Stimulated activated CD8-positive, alpha-beta memory T cell treated with anti-CD3 and anti-CD28 coated beads, Interleukin-15, amount 100 ng/mL, for 1 hour (primary cell): ENCODE data around the gene CAPN1.

Source experiments
- DNase-seq: peaks from one replicate; pipeline ENCODE4 v3.0.0-alpha.2; 2020; ENCODE audit warnings: low read depth

CAPN1 gene

DNA sequence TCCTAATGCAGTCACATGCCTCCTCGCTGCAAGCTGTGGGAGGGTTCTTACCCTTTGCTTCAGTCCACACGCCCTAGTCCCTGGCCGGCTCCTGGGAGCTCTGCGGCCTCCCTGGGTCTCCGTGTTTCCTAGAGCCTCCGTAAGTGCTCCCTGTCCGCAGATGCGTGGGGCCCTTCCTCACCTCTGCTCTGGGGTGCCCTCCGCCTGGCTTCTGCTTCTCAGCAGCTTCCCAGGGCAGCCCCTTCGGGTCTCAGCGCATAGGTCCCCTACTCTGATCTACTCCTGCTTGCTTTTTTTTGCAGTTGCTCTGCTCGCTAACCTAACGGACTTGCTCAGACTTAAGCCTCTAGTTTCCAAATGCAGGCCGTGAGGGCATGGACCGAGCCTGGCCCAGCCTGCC is 22.4 kb downstream of the CAPN1 start:
- DNase-seq = no peak

DNA sequence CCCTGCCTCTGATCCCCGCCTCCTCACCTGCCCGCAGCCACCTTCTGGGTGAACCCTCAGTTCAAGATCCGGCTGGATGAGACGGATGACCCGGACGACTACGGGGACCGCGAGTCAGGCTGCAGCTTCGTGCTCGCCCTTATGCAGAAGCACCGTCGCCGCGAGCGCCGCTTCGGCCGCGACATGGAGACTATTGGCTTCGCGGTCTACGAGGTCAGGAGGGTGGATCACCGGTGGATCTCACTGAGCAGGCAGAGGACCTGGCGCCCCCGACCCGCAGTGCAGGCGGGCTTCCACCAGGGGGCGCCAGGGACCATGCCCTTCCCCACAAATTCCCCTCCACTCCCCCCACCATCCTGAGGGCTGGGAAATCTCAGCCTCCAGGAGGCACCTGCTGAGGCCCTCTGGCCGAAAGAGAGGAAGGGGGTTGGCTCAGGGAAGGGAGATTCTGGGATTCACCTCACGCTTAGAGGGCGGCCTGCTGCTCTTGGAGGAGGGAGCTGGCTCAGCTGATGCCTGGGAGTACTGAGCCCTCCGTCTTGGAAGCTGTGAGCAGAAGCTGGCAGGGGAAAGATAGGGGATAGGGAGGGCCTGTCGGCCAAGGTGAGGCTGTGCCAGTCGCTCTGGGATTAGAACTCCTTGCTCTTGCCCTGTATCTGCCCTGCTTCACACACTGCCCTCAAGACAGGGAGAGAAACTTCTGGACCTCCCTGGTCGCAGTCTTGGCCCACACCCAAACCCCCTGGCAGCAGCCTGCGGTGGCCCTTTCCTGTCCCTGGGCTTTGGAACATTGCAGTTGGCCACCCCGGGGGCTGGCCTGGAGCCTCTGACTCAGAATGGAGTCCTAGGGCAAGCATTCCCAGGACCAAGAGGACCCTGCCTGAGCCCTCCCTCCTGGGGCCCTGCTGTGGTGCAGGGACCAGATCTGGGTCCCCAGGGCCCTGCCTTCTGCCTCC is 23.2 kb downstream of the CAPN1 start:
- DNase-seq = no peak

DNA sequence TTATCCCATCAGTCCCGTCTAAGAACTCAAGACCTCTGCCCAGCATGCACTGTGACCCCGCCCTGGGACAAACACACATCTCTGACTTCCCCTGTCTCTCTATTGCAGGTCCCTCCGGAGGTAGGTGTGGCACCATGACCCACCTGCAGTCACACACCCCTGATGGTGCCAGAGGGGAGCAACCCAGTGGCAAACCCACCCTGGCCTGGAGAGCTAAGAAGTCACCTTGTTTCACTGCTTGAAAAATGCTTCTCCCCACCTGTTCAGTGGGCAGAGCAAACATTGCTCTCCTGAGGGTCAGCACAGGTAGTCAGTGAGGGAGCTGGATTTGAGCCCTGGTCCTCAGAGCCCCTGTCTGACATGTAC is 23.9 kb downstream of the CAPN1 start:
- no peak for DNase-seq

DNA sequence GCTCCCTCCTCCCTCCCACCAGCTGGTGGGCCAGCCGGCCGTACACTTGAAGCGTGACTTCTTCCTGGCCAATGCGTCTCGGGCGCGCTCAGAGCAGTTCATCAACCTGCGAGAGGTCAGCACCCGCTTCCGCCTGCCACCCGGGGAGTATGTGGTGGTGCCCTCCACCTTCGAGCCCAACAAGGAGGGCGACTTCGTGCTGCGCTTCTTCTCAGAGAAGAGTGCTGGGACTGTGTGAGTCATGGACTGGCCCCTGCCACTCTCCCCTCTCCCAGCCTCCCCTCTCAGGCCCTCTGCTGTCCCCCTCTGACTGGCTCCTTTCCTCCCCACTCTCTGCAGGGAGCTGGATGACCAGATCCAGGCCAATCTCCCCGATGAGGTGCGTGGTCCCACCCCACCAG is 24.7 kb downstream of the CAPN1 start:
- no peak for DNase-seq

DNA sequence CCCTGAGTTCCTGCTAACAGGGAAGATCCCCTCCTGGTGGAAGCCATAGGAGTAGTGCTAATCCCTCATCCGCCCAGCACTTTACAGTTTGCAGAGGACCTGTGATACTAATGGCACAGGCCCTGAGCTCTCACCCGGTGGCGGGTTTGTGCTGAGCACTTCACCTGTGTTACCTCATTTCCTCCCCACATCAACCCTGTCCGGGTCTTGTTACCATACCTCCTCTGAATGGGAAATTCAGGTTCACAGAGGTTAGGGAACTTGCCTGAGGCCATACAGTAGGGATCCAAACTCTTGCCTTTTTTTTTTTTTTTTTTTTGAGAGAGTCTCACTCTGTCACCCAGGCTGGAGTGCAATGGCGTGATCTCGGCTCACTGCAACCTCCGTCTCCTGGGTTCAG is 25.2 kb downstream of the CAPN1 start:
- no peak for DNase-seq

DNA sequence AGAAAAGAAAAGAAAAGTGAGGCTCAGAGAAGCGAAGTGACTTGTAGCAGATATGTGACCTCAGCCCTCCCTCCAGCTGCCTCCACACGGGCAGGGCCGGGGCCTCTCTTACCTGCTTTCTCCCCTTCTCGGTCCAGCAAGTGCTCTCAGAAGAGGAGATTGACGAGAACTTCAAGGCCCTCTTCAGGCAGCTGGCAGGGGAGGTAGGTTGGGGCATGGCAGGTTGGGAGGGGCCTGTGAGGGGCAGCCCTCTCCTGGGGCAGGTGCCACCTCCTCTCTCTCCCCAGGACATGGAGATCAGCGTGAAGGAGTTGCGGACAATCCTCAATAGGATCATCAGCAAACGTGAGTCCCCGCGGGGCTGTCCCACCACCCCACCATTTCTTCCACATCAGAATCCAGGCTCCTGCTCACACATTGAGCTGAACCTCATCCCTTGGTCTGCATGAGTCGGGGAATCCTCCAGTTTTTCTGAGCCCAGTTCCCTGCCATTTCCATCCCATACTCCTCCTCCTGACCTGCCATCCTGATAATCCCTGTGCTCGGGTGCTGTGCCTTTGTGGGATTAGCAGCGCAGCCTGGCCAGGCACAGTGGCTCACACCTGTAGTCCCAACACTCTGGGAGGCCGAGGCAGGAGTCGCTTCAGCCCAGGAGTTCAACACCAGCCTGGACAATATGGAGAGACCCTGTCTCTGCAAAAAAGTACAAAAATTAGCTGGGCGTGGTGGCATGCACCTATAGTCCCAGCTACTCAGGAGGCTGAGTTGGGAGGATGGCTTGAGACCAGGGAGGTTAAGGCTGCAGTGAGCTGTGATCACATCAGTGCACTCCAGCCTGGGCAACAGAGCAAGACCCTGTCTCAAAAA is 26.4 kb downstream of the CAPN1 start:
- DNase-seq = no peak

DNA sequence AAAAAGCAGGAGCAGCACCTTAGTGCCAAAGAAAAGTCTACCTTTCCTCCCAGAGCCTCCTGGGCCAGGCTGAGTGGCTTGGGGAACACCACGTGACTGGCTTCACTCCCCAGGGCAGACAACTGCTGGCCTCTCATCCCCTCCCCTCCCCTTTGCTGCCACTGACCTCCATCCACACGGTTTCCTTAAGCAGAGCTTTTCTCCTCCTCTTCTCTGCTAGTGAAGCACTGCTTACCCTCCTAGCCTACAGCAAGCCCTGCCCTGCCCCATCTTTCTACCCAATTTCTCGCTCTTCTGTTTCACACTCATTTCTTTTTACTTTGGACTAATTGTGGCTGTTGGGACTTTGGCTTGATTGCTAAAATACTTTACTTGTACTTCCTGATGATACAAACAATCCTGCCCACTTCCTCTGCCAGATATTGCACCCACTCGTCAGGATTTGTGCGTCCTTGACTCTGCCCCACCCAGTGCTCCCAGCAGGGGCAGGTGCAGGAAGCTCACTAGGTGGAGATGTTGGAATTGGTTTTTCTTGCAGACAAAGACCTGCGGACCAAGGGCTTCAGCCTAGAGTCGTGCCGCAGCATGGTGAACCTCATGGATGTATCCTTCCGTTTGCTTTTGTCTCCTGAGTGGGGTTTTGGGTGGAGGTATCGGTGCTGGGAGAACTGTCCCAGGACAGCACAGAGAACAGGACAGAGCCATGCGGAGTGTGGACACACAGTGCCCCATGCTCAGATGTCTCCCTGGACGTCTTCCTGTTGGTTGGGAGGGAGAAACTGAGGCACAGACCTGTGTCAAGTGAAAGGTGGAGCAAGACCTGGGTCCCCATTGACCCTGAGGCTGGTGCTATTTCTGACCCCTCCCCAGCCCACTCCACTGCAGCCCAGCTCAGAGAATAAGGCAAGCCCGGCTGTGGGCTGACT is 27.3 kb downstream of the CAPN1 start:
- DNase-seq = no peak

DNA sequence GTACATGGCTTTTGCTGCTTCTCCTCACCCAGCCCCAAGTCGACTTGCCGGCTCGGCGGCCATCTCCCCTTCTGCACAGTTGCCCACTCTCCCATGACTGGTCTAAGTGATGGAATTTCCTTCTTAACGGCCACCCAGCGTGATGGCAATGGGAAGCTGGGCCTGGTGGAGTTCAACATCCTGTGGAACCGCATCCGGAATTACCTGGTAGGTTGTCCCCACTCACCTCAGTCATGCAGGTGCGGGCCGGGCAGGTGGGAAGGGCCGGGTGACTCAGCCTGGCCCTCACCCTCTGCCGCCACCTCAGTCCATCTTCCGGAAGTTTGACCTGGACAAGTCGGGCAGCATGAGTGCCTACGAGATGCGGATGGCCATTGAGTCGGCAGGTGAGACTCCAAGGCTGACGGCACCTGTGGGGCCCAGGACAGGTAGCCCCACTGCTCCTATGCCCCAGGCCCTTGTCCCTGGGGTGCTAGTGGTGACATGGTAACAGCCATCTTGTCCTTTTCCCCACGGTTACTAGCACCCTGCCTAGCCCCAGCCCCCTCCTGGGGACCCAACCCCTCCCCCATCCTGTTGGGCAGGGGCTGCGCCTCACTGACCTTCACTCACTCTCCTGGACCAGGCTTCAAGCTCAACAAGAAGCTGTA is 28.1 kb downstream of the CAPN1 start:
- DNase-seq = no peak

DNA sequence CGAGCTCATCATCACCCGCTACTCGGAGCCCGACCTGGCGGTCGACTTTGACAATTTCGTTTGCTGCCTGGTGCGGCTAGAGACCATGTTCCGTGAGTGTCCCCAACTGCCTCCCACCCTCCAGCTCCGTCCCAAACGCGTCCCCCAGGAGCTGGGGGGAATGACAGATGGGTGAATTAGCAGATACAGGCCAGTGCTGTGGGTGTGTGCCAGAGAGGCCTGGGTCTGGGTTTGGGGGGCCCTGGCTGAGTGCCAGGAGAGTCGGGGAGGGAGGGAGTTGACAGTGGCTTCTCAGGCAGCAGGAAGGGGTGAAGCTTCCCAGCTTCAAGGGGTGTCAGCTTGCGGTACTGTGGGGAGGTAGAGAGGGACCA is 28.6 kb downstream of the CAPN1 start:
- DNase-seq = no peak

DNA sequence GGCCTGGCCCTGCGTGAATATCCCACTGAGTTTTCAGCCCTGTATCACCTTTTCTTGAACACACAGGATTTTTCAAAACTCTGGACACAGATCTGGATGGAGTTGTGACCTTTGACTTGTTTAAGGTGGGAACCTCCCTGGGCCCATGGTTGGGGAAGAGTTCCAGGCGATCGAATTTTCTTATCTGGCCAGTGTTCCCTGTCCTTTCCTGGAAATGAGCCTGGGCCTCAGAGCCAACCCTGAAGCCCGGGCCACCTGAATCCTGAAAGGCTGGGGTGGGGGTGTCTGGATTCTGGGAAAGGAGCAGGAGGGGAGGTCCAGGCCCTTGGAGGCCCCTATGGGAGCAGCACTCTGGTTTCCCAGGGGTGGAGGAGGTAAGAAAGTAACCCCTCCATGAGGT is 29.0 kb downstream of the CAPN1 start:
- DNase-seq = no peak

DNA sequence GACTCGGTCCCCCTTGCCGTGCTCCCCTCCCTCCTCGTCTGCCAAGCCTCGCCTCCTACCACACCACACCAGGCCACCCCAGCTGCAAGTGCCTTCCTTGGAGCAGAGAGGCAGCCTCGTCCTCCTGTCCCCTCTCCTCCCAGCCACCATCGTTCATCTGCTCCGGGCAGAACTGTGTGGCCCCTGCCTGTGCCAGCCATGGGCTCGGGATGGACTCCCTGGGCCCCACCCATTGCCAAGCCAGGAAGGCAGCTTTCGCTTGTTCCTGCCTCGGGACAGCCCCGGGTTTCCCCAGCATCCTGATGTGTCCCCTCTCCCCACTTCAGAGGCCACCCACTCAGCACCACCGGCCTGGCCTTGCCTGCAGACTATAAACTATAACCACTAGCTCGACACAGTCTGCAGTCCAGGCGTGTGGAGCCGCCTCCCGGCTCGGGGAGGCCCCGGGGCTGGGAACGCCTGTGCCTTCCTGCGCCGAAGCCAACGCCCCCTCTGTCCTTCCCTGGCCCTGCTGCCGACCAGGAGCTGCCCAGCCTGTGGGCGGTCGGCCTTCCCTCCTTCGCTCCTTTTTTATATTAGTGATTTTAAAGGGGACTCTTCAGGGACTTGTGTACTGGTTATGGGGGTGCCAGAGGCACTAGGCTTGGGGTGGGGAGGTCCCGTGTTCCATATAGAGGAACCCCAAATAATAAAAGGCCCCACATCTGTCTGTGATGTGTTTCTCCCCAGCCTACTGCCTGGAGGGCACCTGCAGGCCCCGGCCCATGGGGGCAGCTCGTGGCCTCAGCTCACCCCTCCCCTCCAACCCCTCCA is 29.8 kb downstream of the CAPN1 start:
- DNase-seq = no peak

DNA sequence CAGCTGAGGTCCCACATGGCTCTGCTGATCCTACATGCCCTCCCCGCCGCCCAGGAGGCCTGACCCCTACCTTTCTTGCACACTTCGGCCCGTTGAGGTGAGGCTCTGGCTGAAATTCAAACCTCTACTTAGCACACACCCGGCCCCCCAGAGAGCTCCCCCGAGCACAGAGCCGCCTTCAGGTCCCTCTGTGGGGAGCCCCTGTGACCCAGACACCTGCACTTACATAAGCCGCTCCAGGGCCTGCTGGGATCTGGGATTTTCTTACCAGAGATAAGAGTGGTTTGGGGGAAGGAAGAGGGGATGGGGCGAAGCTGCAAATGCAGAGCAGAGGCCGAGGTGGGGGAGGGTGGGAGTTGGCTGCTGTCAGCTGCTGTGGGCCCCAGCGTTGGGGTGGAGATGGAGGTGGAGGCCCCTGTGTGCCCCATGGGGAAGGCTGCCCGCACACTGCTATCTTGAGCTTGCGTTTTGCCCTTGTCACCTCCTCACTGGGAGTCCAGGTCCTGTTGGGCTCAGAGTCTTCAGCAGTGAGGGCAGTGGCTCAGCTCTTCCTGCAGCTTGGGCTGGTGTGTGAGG is 30.6 kb downstream of the CAPN1 start:
- DNase-seq = no peak

DNA sequence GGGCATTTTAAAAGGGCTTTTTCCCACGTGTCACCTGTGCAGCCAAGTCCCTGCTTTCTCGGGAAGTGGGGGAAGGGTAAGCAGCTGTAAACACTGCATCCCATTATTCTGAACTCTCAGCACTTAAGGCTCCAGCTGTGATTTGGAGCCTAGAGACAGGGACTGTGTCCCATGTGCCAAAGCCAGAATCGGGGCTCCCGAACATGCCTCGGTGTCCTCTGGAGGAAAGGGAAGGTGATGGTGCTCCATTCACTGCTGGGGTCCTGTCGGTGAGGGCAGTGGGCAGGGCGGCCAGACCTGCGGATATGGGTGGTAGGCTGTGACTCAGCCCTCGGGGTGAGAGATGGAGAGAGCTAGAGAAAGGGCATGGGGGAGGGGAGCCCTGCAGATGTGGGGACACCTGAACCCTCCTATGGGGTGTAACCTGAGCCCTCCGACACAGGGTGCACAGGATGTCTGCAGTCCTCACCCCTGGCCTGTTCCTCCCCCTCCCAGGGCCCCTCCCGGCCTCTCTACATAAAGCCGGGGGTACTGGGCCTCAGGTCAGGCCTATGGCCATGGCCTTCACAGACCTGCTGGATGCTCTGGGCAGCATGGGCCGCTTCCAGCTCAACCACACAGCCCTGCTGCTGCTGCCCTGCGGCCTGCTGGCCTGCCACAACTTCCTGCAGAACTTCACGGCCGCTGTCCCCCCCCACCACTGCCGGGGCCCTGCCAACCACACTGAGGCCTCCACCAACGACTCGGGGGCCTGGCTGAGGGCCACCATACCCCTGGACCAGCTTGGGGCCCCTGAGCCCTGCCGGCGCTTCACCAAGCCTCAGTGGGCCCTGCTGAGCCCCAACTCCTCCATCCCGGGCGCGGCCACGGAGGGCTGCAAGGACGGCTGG is 31.8 kb downstream of the CAPN1 start:
- DNase-seq = no peak

DNA sequence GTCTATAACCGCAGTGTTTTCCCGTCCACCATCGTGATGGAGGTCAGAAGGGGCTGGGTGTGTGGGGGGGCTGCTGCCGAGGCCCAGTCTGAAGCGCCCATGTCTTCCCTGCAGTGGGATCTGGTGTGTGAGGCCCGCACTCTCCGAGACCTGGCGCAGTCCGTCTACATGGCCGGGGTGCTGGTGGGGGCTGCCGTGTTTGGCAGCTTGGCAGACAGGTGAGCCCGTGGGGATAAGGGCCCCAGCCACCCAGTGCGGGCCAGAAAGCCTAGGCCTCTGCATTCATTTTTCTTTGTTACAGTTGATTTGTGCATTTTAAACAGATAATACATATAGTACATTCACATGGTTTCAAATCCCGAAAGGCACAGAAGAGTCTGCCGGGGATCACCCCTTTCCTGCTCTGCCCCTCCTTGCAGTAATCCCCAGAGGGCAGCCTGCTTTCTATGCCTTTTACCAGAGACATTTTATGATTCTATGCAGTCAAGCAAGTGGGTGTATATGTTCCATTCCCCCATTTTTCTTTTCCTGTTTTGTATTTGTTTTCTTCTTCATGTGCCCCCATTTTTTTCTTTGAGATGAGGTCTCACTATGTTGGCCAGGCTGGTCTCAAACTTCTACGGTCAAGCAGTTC is 32.6 kb downstream of the CAPN1 start:
- DNase-seq = no peak

DNA sequence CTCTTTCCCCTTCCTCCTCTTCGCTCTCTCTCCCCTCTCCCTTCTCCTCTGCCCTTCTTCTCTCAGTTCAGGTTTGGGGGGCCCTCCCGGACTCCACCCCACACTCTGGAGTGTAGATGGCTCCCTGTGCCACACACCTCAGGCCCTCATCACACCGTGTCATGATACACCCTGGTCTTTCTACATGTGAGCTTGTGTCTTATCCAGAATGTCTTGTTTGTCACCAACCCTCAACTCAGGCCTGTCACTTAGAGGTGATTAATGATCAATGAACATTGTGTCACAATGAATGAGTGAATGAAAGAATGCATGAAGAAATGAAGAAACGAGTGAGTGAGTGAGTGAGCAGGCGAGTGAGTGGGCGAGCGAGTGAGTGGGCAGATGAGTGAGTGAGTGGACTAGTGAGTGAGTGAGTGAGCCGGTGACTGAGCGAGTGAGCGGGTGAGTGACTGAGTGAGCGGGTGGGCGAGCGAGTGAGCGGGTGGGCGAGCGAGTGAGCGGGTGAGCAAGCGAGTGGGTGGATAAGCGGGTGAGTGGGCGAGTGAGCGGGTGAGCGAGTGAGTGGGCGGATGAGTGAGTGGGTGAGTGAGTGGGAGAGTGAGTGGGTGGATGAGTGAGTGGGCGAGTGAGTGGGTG is 33.8 kb downstream of the CAPN1 start:
- no peak for DNase-seq

DNA sequence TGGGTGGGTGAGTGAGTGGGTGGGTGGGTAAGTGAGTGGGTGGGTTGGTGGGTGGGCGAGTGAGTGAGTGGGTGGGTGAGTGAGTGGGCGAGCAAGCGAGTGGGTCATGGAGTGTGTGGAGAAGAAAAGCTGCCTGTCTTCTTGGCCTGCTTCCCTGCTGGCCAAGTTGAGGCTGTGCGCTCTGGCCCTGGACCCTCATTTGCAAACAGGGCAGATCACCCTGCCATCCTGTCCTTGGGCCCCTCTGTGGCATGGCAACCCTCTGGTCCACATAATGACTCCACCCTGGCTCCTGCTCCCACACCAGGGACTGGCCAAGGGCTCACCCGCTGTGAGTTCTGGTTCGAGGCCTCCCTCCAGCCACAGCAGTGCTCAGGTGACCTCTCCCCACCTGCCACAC is 35.1 kb downstream of the CAPN1 start:
- DNase-seq = no peak

DNA sequence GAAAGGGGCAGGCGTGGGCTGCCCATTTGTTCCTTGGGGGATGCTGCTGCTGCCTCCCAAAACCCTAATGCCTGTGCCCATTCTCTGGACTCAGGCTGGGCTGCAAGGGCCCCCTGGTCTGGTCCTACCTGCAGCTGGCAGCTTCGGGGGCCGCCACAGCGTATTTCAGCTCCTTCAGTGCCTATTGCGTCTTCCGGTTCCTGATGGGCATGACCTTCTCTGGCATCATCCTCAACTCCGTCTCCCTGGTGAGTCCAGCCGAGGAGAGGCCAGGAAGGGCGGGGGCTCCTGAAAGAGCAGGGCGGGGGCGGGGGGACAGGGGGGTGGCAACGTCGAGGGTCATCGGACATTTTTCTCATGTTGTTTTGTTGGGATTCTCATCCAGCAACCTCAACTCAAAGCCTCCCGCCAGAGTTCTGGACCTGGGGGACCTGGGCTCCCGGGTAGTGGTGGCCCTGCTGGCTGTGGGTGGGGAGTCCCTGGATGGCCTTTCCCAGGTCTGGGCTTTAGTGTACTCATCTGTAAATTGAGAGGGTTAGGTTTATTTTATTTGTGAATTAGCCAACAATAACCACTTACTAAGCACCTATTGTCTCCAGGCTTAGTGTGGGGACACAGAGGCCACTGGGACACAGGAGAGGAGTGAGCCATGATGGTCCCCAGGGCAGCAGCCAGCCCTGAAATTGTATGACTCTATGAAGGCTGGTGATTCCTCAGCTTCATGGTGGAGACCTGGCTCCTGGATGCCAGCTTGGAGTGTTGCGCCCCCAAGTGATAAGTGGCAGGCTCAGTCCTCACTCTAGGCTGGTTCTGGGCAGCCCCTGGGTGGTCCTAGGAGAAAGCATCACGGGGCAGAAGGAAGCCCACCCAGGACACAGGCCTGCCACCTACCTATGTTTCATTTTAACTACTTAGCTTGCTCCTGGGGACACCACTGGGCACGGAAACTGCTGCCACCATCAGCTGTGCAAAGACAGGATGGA is 36.0 kb downstream of the CAPN1 start:
- DNase-seq = no peak
